IMR-90 (cell line): ENCODE results near the gene LRRC1.

Source experiments
- BHLHE40 ChIP-seq: fragments of 150-350 bp; IDR thresholded peaks from 2 replicates; pipeline ENCODE4 v1.6.1; 2016; ENCODE audit warnings: mild to moderate bottlenecking, low read depth, low read length
- CTCF ChIP-seq: conservative IDR thresholded peaks from 2 replicates; pipeline ENCODE4 v1.5.1; 2012; ENCODE audit warnings: mild to moderate bottlenecking, low read depth, low read length, improper control_type of control experiment
- MAZ ChIP-seq: IDR thresholded peaks from 2 replicates; pipeline ENCODE4 v1.6.1; 2012; ENCODE audit warnings: low read depth, mild to moderate bottlenecking, low read length, improper control_type of control experiment, moderate library complexity, borderline replicate concordance
- POLR2A ChIP-seq: IDR thresholded peaks from 2 replicates; pipeline ENCODE4 v1.6.1; 2012; ENCODE audit warnings: mild to moderate bottlenecking, low read depth, low read length
- RAD21 ChIP-seq: IDR thresholded peaks from 2 replicates; pipeline ENCODE4 v1.6.1; 2012; ENCODE audit warnings: low read length, improper control_type of control experiment
- RFX5 ChIP-seq: IDR thresholded peaks from 2 replicates; pipeline ENCODE4 v1.8.0; 2012; ENCODE audit warnings: low read depth, mild to moderate bottlenecking, low read length, moderate library complexity
- SMC3 ChIP-seq: fragments of 150-350 bp; IDR thresholded peaks from 2 replicates; pipeline ENCODE4 v1.6.1; 2016; ENCODE audit warnings: low read depth, mild to moderate bottlenecking, antibody characterized with exemption, low read length, moderate library complexity
- USF2 ChIP-seq: fragments of 150-350 bp; IDR thresholded peaks from 2 replicates; pipeline ENCODE4 v1.6.1; 2017; ENCODE audit warnings: mild to moderate bottlenecking, antibody characterized with exemption, low read length, low read depth

- TF ChIP-seq CTCF (no peak), SMC3 (no peak), POLR2A (no peak), RFX5 (no peak), RAD21 (no peak), MAZ (no peak), USF2 (no peak), BHLHE40 (no peak)
Measured at GRCh38 chr6:53827531-53827930, 32.7 kb downstream of the LRRC1 start.
